KOPT-K1 (cell line): Measurements from ENCODE around the gene EFCAB5.
"Not testable (repeated sequence)": the region's sequence is repeated elsewhere in the genome, so short reads cannot be mapped to it uniquely, and the experiment has no call there.

Experiments
- H3K27ac ChIP-seq: fragments of 200-600 bp; sonication (generic); 2 replicates; pipeline ENCODE4 v1.5.1; 2016; ENCODE audit warnings: antibody characterized with exemption, mild to moderate bottlenecking, low read depth, low read length; ENCODE audit not compliant: poor library complexity, severe bottlenecking
- H3K36me3 ChIP-seq: fragments of 200-600 bp; sonication (generic); 2 replicates; pipeline ENCODE4 v1.5.1; 2017; ENCODE audit warnings: antibody characterized with exemption, mild to moderate bottlenecking, low read length, moderate library complexity; ENCODE audit not compliant: insufficient read depth
- H3K9me3 ChIP-seq: fragments of 200-600 bp; sonication (generic); 2 replicates; pipeline ENCODE4 v1.5.1; 2017; ENCODE audit warnings: antibody characterized with exemption, low read length, mild to moderate bottlenecking; ENCODE audit not compliant: insufficient read depth, poor library complexity, severe bottlenecking

The EFCAB5 gene

GRCh38 chr17:30025325-30025724 is 83.9 kb downstream of the EFCAB5 start:
- H3K27ac ChIP-seq, H3K9me3 ChIP-seq: not testable (repeated sequence)

DNA sequence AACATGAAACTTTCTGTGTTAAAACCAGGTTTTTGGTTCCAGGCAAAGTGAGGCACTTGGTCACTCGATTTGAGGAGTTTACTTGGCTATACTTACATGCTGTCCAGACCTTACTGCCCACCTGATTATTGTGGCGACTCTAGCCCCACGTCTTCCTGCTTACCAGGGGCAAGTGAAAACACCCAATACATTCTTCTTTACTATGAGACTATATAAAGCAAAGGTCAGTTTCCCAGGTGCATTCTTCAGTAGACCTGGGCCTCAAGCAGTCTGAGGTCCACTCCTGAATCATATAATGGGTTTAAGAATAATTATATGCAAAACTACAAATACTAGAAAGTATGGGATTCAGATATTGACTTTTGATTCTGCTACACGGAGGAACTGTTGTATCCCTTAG is 86.2 kb downstream of the EFCAB5 start:
- Histone ChIP-seq H3K27ac (no peak overlapping the region), H3K36me3 (no peaks in the 10 kb centered on the region), H3K9me3 (no peaks in the 10 kb centered on the region)

More at GRCh38 chr17:30025325-30025724, 83.9 kb downstream of the EFCAB5 start:
- H3K36me3 ChIP-seq = not testable (repeated sequence)

GRCh38 chr17:30031214-30031869 is 89.9 kb downstream of the EFCAB5 start:
- no peaks in the 10 kb centered on the region for H3K9me3 ChIP-seq
- no peaks in the 10 kb centered on the region for H3K36me3 ChIP-seq
- no peak overlapping the region for H3K27ac ChIP-seq

GRCh38 chr17:30035369-30035768 is 93.9 kb downstream of the EFCAB5 start:
- H3K9me3 ChIP-seq = no peaks in the 10 kb centered on the region
- no peak overlapping the region for H3K27ac ChIP-seq
- no peaks in the 10 kb centered on the region for H3K36me3 ChIP-seq

DNA sequence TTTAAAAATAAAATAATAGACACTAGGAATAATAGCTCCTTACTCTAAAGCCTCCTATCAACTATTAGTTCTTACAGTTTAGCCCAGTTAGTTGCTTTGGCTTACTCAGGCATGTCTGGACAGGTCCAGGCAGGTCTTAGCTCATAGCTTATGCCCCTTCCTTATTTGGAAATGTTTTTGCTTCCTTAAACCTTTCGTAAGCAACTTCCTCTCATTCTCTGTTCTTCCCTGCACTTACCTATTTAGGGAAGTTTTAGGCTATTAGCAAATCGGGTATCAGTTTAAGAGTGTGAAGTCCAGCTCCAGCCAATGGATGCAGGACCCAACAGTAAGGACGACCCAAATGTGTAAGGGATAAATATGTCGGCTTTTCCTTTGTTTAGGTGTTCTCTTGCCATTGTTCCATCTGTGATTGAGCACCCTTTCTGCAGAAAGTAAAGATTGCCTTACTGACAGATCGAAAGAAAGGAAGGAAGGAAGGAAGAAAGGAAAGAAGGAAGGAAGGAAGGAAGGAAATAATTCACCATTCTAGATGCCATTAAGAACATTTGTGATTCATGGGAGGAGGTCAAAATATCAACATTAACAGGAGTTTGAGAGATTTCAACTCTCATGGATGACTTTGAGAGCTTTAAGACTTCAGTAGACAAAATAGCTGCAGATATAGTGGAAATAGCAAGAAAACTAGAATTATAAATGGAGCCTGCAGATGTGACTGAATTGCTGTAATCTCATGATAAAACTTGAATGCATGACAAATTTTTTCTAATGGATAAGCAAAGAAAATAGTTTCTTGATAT is 99.5 kb downstream of the EFCAB5 start:
- not testable (repeated sequence) for H3K9me3 ChIP-seq, H3K27ac ChIP-seq, H3K36me3 ChIP-seq

GRCh38 chr17:30041551-30041950 is 100.1 kb downstream of the EFCAB5 start:
- Histone ChIP-seq H3K27ac (no peak overlapping the region), H3K9me3 (no peaks in the 10 kb centered on the region), H3K36me3 (no peaks in the 10 kb centered on the region)

GRCh38 chr17:30062372-30062771 is 120.9 kb downstream of the EFCAB5 start:
- Histone ChIP-seq H3K27ac (no peak overlapping the region), H3K9me3 (peaks cover 33% of the 10 kb centered on the region), H3K36me3 (no peaks in the 10 kb centered on the region)

GRCh38 chr17:30064738-30065137 is 123.3 kb downstream of the EFCAB5 start:
- Histone ChIP-seq H3K27ac (no peak overlapping the region), H3K9me3 (peaks cover 33% of the 10 kb centered on the region), H3K36me3 (no peaks in the 10 kb centered on the region)

DNA sequence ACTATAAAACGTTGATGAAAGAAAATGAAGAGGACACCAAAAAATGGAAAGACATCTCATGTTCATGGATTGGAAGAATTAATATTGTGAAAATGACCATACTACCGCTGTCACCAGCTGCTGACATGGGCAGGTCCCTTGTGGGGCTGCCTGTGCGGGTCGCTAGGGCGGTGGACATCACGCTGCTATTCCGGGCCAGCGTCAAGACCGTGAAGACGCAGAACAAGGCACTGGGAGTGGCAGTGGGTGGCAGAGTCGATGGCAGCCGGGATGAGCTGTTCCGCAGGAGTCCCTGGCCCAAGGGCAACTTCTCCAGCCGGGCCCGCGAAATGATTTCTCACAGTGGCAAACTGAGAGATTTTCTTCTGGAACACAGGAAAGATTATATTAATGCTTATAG is 127.0 kb downstream of the EFCAB5 start:
- no peak overlapping the region for H3K27ac ChIP-seq
- H3K36me3 ChIP-seq = no peaks in the 10 kb centered on the region
- H3K9me3 ChIP-seq = peaks cover 26% of the 10 kb centered on the region

DNA sequence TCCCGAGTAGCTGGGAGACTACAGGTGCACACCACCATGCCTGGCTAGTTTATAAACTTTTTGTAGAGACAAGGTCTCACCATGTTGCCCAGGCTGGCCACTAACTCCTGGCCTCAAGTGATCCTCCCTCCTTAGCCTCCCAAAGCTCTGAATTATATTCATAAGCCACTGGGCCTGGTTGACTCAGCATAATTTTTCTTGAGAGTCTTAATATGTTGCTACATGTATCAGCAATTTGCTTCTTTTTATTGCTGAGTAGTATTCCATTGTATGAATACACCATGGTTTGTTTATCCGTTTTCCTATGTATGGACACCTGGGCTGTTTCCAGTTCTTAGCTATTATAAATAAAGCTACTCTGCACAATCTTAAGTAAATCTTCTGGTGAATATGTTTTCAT is 132.8 kb downstream of the EFCAB5 start:
- Histone ChIP-seq H3K9me3 (no peaks in the 10 kb centered on the region), H3K27ac (no peak overlapping the region), H3K36me3 (no peaks in the 10 kb centered on the region)

- Histone ChIP-seq H3K9me3 (no peaks in the 10 kb centered on the region), H3K36me3 (no peaks in the 10 kb centered on the region), H3K27ac (no peak overlapping the region)
These were observed 133.3 kb downstream of the EFCAB5 start for GRCh38 chr17:30074730-30075129.

GRCh38 chr17:30082773-30083172 is 141.3 kb downstream of the EFCAB5 start:
- H3K36me3 ChIP-seq = no peaks in the 10 kb centered on the region
- H3K27ac ChIP-seq = no peak overlapping the region
- no peaks in the 10 kb centered on the region for H3K9me3 ChIP-seq

- Histone ChIP-seq H3K36me3 (no peaks in the 10 kb centered on the region), H3K9me3 (no peaks in the 10 kb centered on the region), H3K27ac (no peak overlapping the region)
These were observed 143.4 kb downstream of the EFCAB5 start for GRCh38 chr17:30084788-30085187.

GRCh38 chr17:30086896-30087295 is 145.5 kb downstream of the EFCAB5 start:
- H3K9me3 ChIP-seq = no peaks in the 10 kb centered on the region
- H3K27ac ChIP-seq = no peak overlapping the region
- no peaks in the 10 kb centered on the region for H3K36me3 ChIP-seq

GRCh38 chr17:30087431-30087830 is 146.0 kb downstream of the EFCAB5 start:
- H3K9me3 ChIP-seq = not testable (repeated sequence)

More at GRCh38 chr17:30087431-30087830, 146.0 kb downstream of the EFCAB5 start:
- H3K36me3 ChIP-seq, H3K27ac ChIP-seq: not testable (repeated sequence)
